Psoas muscle (tissue), 8 donors: ENCODE measurements around the gene GPR15. TPM values are rescaled to one million over a fixed set of nuclear protein-coding genes. Genes with fewer than 3 reads are reported as not detected.
"Not testable (repeated sequence)": the region's sequence is repeated elsewhere in the genome, so short reads cannot be mapped to it uniquely, and the experiment has no call there.

Source experiments
- ATAC-seq, 4 donors: fragments of 200-7000 bp; cut with Tn5 transposase; one replicate each; pipeline ENCODE4 v1.9.1; 2020; ENCODE audit warnings: moderate library complexity in 3 of 4, mild to moderate bottlenecking in 2 of 4
- DNase-seq, 2 donors: peaks; one replicate each; pipeline ENCODE4 v3.0.0-alpha.2; 2020
- H3K27ac ChIP-seq: fragments of 200-600 bp; one replicate; pipeline ENCODE4 v1.8.0; 2022
- H3K27me3 ChIP-seq, 3 donors: fragments of 200-600 bp in 1 of 3; one replicate each; pipeline versions ENCODE4 v1.6.1 to v1.8.0; 2013 to 2022; ENCODE audit warnings: low read length in 2 of 3, mild to moderate bottlenecking in 2 of 3, moderate library complexity in 1 of 3; ENCODE audit not compliant: insufficient read depth in 3 of 3
- H3K36me3 ChIP-seq, 2 donors: fragments of 200-600 bp in 1 of 2; one replicate each; pipeline versions ENCODE4 v1.6.1 to v1.8.0; 2013 to 2022; ENCODE audit warnings: low read depth in 1 of 2, mild to moderate bottlenecking in 1 of 2, moderate library complexity in 1 of 2; ENCODE audit not compliant: insufficient read depth in 1 of 2
- H3K4me1 ChIP-seq: fragments of 200-600 bp; one replicate; pipeline ENCODE4 v1.8.0; 2022
- H3K4me3 ChIP-seq: fragments of 200-600 bp; one replicate; pipeline ENCODE4 v1.8.0; 2022; ENCODE audit warnings: mild to moderate bottlenecking
- H3K9me3 ChIP-seq: fragments of 200-600 bp; one replicate; pipeline ENCODE4 v1.8.0; 2022
- WGBS, 3 donors: extraction: QIAGEN DNeasy Blood & Tissue Kit; methylation state at CpG; one replicate each; pipeline versions ENCODE4 v1.1.6 to v1.1.7; 2013; 5-methylcytosine and 5-hydroxymethylcytosine counted together
- intact Hi-C, 2 donors: fragments of 100-400 bp; cut with DNase I; formaldehyde crosslinking; loops; one replicate each; pipeline versions ENCODE4 v1.11.0 to v1.14.2; 2022
- polyA plus RNA-seq, 3 donors: library from polyadenylated mRNA; stranded (reverse); fragments of 200-250 nt; gene quantifications; one replicate each; pipeline ENCODE4 v1.2.3, GENCODE V29; 2013
- total RNA-seq, 4 donors: library from RNA; stranded (reverse); fragmentation: NEBNext Ultra II Directional in 2 of 4; extraction: Animal tissue kit (Norgen Biotek cat#: 25700) in 2 of 4; gene quantifications; one replicate each; pipeline versions ENCODE4 v1.2.1 to v1.2.4, GENCODE V29; 2021 to 2023
- TF ChIP-seq, protein P1 (sequence below): fragments of 200-600 bp; IDR thresholded peaks from one replicate; pipeline ENCODE4 v1.8.0; 2022; ENCODE audit warnings: antibody characterized with exemption
- donor health status: healthy with polysubstance abuse.
- donor health status: DM: no; HTN: no; CAD: no; lungs with moderate emphysema.
- donor health status: Bipolar disorder and iron deficiency.
- donor health status: healthy.
- donor health status: DM: yes; HTN: yes; CAD: no.
- donor health status: DM: no; HTN: no; CAD: no.
- donor health status: DM: no; HTN: no; CAD: no.
- donor health status: DM: yes; HTN: yes; CAD: no.

GPR15 gene
- total and polyA plus RNA-seq, 7 donors, result not detected

DNA sequence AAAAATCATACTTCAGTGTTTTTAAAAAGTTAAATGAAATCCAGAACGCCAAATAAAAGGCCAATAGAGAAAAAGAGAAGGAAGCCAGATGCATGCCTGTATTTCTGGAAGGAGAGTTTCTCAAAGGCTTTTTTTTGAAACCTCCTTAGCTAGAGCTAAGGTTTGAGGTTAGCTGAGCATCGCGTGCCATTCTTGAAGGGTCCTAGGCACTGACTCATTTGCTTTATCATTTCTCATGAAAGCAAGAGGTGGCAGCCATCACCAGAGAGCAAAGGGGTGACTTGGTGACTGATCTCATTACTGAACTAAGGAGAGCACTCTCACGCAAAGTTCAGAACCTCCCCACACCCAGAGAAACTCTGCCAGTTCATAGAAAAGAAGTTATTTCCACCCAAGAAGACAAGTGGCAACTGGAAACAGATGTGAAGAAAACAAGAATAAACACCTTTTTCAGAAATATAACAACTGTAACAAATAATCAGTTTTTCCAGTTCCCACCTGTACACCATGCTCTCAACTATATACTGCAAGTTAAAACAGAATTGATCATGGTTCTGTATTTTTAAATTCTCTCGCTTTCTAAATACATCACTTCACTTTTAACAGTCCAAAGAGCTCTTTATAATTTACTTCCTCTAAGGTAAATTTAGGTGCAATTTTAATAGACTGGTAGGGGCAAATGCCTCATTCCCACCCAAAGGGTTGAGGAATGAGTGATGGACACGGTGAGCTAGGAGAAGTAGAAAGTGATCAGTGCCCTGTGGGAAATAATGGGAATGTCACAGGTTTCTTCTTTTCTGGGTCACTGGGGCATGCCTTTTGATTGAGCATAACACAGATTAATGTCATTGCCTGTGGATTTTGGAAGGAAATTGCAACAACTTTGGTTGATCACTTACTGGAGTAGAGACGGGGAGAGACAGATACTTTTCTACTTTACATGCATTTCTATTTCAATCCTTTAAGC is 24.7 kb downstream of the GPR15 start:
- 80 to 84% (median 81%) methylated on average over 7 of the region's 7 CpGs for WGBS, 3 donors
- H3K4me1 ChIP-seq, result no peaks in the 10 kb centered on the region
- intact Hi-C loops, result no loop called here
- H3K9me3 ChIP-seq, result no peaks in the 10 kb centered on the region
- no peak for DNase-seq
- H3K36me3 ChIP-seq, result no peaks in the 10 kb centered on the region
- ATAC-seq, result no peak
- TF ChIP-seq, protein P1, sequence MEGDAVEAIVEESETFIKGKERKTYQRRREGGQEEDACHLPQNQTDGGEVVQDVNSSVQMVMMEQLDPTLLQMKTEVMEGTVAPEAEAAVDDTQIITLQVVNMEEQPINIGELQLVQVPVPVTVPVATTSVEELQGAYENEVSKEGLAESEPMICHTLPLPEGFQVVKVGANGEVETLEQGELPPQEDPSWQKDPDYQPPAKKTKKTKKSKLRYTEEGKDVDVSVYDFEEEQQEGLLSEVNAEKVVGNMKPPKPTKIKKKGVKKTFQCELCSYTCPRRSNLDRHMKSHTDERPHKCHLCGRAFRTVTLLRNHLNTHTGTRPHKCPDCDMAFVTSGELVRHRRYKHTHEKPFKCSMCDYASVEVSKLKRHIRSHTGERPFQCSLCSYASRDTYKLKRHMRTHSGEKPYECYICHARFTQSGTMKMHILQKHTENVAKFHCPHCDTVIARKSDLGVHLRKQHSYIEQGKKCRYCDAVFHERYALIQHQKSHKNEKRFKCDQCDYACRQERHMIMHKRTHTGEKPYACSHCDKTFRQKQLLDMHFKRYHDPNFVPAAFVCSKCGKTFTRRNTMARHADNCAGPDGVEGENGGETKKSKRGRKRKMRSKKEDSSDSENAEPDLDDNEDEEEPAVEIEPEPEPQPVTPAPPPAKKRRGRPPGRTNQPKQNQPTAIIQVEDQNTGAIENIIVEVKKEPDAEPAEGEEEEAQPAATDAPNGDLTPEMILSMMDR, result no peak
- no peaks in the 10 kb centered on the region for H3K27me3 ChIP-seq
- no peak overlapping the region for H3K4me3 ChIP-seq
- H3K27ac ChIP-seq, result no peak overlapping the region

DNA sequence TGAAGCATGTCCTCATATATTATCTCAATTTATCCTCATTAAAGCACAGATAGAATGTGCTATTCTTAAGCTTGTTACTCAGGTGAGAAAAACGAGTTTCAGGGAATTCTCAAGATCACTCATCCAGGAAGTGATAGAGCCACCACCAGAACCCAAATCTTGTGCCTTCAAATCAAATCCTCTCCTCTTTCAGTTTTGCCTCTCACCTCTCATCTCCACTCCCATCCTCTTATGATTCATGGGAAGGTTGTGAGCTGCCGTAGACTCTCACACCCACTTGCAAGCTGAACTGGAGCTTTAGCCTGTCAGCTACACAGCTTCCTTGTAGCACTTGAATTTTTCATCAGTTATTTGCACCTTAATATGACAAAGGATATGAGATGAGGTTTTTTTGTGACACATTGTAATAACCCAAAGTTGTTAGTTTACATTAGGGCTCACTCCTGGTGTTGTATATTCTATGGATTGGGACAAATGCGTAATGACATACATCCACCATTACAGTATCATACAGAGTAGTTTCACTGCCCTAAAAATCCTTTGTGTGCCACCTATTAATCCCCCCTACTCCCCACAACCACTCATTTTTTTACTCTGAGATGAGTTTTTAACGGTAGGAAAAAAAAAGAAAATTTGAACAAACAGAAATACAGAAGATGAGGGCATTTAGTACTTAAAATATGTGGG is 25.7 kb downstream of the GPR15 start:
- no peaks in the 10 kb centered on the region for H3K27me3 ChIP-seq
- H3K9me3 ChIP-seq, result no peaks in the 10 kb centered on the region
- TF ChIP-seq, protein P1, result no peak
- no peak overlapping the region for H3K4me3 ChIP-seq
- ATAC-seq (no peak), DNase-seq (no peak)
- H3K4me1 ChIP-seq, result no peaks in the 10 kb centered on the region
- 66 to 70% (median 69%) methylated on average over 4 of the region's 4 CpGs for WGBS, 3 donors
- no peak overlapping the region for H3K27ac ChIP-seq
- intact Hi-C loops, result no loop called here
- H3K36me3 ChIP-seq, result no peaks in the 10 kb centered on the region

DNA sequence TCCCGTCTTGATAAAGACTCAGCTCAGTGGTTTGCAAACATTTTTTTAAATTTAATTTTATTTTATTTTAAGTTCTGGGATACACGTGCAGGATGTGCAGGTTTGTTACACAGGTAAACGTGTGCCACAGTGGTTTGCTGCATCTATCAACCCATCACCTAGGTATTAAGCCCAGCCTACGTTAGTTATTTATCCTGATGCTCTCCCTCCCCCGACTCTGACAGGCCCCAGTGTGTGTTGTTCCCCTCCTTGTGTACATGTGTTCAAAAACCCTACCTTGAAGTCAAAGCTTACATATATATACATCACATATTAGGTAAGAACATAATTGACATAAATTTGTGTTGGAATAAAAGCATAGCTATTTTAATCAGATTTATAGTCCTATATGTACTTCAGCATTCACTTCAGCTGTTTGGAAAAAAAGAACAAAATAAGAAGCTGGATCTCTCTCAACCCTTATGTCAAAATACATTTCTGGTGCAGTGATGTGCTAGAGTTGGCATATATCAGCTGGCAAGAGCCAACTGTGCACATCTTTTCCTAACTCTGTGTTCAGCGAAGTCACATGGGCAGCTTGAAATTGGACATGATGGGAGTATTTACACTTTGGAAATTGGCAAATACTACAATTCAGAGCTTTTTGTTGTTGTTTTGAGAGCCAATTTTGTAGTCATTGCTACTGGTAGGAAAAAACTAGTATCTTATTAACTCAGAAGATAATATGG is 26.5 kb downstream of the GPR15 start:
- no peaks in the 10 kb centered on the region for H3K36me3 ChIP-seq
- ATAC-seq (no peak), DNase-seq (no peak)
- no peak overlapping the region for H3K27ac ChIP-seq
- H3K27me3 ChIP-seq, result no peaks in the 10 kb centered on the region
- H3K9me3 ChIP-seq, result no peaks in the 10 kb centered on the region
- 79 to 88% (median 85%) methylated on average over 6 of the region's 6 CpGs for WGBS, 3 donors
- no peaks in the 10 kb centered on the region for H3K4me1 ChIP-seq
- H3K4me3 ChIP-seq, result no peak overlapping the region
- intact Hi-C loops, result no loop called here
- TF ChIP-seq, protein P1, result no peak

DNA sequence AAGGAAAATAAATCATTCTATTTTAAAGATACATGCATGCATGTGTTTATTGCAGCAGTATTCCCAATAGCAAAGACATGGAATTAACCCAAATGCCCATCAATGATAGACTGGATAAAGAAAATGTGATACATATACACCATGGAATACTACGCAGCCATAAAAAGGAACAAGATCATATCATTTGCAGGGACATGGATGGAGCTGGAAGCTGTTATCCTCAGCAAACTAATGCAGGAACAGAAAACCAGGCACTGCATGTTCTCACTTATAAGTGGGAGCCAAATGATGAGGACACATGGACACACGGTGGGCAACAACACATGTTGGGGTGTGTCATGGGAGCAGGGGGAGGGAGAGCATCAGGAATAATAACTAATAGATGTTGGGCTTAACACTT is 28.0 kb downstream of the GPR15 start:
- H3K27me3 ChIP-seq, result not testable (repeated sequence)
- 94 to 100% (median 96%) methylated on average over 2 of the region's 2 CpGs for WGBS, 3 donors

DNA sequence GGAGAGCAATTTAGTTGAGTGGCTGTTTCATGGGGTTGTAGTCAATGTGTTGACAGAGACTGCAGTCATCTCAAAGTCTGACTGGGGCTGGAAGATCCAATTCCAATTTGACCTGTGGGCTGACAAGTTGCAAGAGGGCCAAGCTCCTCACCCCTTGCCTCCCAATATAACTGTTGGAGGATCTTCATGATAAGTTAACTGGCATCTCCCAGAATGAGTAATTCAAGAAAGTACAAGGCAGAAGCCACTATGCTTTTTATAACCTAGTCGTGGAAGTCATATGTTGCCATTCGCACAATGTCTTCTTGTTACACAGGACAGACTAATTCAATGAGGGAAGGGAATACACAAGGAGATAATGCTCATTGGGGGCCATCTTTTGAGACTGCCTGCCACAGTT is 29.1 kb downstream of the GPR15 start:
- Histone ChIP-seq H3K36me3 (no peaks in the 10 kb centered on the region), H3K9me3 (no peaks in the 10 kb centered on the region), H3K4me1 (no peaks in the 10 kb centered on the region), H3K27ac (no peak overlapping the region), H3K27me3 (no peaks in the 10 kb centered on the region), H3K4me3 (no peak overlapping the region)
- intact Hi-C loops, result no loop called here
- ATAC-seq, result no peak
- 68 to 90% (median 87%) methylated on average over 2 of the region's 2 CpGs for WGBS, 3 donors
- TF ChIP-seq, protein P1, result no peak
- no peak for DNase-seq

More for the DNA sequence above, 28.0 kb downstream of the GPR15 start:
- H3K4me3 ChIP-seq, intact Hi-C loops, H3K36me3 ChIP-seq, H3K9me3 ChIP-seq, ATAC-seq, H3K27ac ChIP-seq, DNase-seq, H3K4me1 ChIP-seq: not testable (repeated sequence)
